Karpas-422 (cell line): ENCODE results near the gene RAB15. TPM values are rescaled to one million over a fixed set of nuclear protein-coding genes. Genes with fewer than 3 reads are reported as not detected.
A peak's percentile ranks its signal among the peaks of the same experiment; 100 is the strongest.
"Not testable (repeated sequence)": the region's sequence is repeated elsewhere in the genome, so short reads cannot be mapped to it uniquely, and the experiment has no call there.

Source experiments
- DNase-seq: peaks from one replicate; pipeline ENCODE4 v3.0.0-alpha.2; 2015
- H2AFZ ChIP-seq: fragments of 200-600 bp; sonication (generic); 2 replicates; pipeline ENCODE4 v1.6.1; 2014; ENCODE audit warnings: antibody characterized with exemption, low read length, mixed read lengths
- H3K27ac ChIP-seq: fragments of 200-600 bp; sonication (generic); 2 replicates; pipeline ENCODE4 v1.5.1; 2014; ENCODE audit warnings: mild to moderate bottlenecking, low read length, moderate library complexity
- H3K27me3 ChIP-seq: fragments of 200-600 bp; sonication (generic); 2 replicates; pipeline ENCODE4 v1.6.1; 2014; ENCODE audit warnings: low read length, mixed read lengths
- H3K36me3 ChIP-seq: fragments of 200-600 bp; sonication (generic); 2 replicates; pipeline ENCODE4 v1.6.1; 2014; ENCODE audit warnings: low read length, mixed read lengths; ENCODE audit not compliant: insufficient read depth
- H3K4me1 ChIP-seq: fragments of 200-600 bp; sonication (generic); 2 replicates; pipeline ENCODE4 v1.6.1; 2014; ENCODE audit warnings: mild to moderate bottlenecking, low read length, mixed read lengths
- H3K4me2 ChIP-seq: fragments of 200-600 bp; sonication (generic); 2 replicates; pipeline ENCODE4 v1.6.1; 2014; ENCODE audit warnings: low read length, low read depth, mild to moderate bottlenecking; ENCODE audit not compliant: poor library complexity, severe bottlenecking
- H3K4me3 ChIP-seq: fragments of 200-600 bp; sonication (generic); 2 replicates; pipeline ENCODE4 v1.5.1; 2014; ENCODE audit warnings: mild to moderate bottlenecking, antibody characterized with exemption, low read length, mixed read lengths
- H3K79me2 ChIP-seq: fragments of 200-600 bp; sonication (generic); 2 replicates; pipeline ENCODE4 v1.6.1; 2014; ENCODE audit warnings: mild to moderate bottlenecking, low read length, mixed read lengths
- H3K9ac ChIP-seq: fragments of 200-600 bp; sonication (generic); 2 replicates; pipeline ENCODE4 v1.6.0; 2014; ENCODE audit warnings: low read length
- H3K9me2 ChIP-seq: fragments of 200-600 bp; sonication (generic), shearing (Covaris generic); replicated peaks from 2 replicates; pipeline ENCODE4 v1.6.0; 2014; ENCODE audit warnings: mild to moderate bottlenecking, low read length, moderate library complexity; ENCODE audit not compliant: insufficient read depth
- H3K9me3 ChIP-seq: fragments of 300-700, 200-600 bp; sonication (generic); 2 replicates; pipeline ENCODE4 v1.6.1; 2014; ENCODE audit warnings: low read length, mixed read lengths
- H4K20me1 ChIP-seq: fragments of 200-600 bp; sonication (generic); 2 replicates; pipeline ENCODE4 v1.6.1; 2014; ENCODE audit warnings: mild to moderate bottlenecking, antibody characterized with exemption, low read length, low read depth; ENCODE audit not compliant: insufficient read depth
- total RNA-seq: library from RNA; depleted of rRNA; stranded (reverse); fragments of >200 nt; shearing (Covaris generic); gene quantifications from 2 replicates; pipeline ENCODE4 v1.2.3, GENCODE V29; 2014; ENCODE audit warnings: low replicate concordance

RAB15 gene
- total RNA-seq, 1 experiment from 2014 or later = 1.2 TPM

DNA sequence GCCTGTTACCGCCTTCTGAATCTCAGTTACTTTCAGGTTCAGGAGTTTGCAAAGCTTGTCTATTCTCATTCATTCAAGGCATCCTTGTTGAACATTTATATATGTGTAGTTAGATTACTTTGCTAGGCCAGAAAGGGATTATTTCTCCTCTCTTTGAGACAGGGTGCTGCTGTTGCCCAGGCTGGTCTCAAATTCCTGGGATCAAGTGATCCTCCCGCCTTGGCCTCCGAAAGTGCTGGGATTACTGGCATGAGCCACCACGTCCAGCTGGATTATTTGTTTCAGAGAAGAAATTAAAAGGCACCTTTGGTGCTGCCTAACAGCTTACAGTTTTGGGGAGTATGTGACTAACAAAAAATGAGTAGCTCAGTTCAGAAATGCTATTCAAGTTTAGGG, 57.1 kb downstream of the RAB15 start:
- H3K79me2 ChIP-seq = peaks cover 58% of the 10 kb centered on the region
- H3K4me2 ChIP-seq = peak overlapping the region; percentile 82
- no peak for DNase-seq
- H3K4me1 ChIP-seq = peaks cover 26% of the 10 kb centered on the region
- H3K36me3 ChIP-seq = peaks cover 19% of the 10 kb centered on the region; the same call in 1 of the 2 replicates
- H3K4me3 ChIP-seq = peak overlapping the region; percentile 87
- no peaks in the 10 kb centered on the region for H3K27me3 ChIP-seq
- peaks cover 11% of the 10 kb centered on the region for H4K20me1 ChIP-seq
- no peaks in the 10 kb centered on the region for H3K9me2 ChIP-seq
- H2AFZ ChIP-seq = no peak overlapping the region
- H3K9me3 ChIP-seq = no peaks in the 10 kb centered on the region
- H3K9ac ChIP-seq = peak overlapping the region; percentile 90
- peak overlapping the region; percentile 63 for H3K27ac ChIP-seq

DNA sequence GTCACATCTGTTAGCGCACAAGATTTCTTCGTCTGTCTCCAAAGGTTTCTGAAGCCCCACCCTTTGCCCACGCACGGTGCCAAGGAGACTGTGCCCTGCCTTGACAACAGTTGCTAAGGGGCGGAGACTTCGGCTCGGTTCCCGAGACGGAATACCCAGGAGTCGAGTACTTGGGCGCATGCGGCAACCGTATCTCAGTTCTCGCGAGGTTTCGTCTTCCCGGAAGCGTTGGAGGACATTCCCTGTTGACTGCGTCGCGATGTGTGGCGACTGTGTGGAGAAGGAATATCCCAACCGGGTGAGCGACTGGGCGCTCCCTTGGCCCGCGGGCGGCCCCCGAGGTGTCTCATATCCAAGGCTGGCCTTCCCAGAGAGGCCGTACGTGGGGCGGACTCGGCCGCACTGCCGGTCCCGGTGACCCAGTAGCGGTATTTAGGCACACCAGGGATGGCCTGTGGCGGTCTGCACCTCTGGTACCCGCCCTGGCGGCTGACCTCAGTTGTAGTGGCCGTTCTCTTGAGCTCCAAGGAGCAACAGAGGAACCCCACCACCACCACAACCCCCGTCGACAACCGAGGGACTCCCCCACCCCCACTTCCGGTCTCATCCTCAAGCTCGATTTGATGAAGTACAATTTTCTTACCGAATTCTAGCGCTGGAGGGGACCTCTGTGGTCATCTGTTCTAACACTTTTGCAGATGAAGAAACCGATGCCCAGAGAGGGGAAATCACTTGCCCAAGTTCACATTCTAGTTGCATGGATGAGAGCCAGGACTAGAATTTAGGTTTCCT, 57.7 kb downstream of the RAB15 start, which contains the start of gene CHURC1:
Gene CHURC1, plus strand, starts transcription at position 219 of the 792 bp plus-strand sequence. Its CDS starts 41 bp downstream, at position 260.
- no peaks in the 10 kb centered on the region for H3K27me3 ChIP-seq
- no peaks in the 10 kb centered on the region for H3K9me2 ChIP-seq
- H3K36me3 ChIP-seq = peaks cover 18% of the 10 kb centered on the region; the same call in 1 of the 2 replicates
- peak within 1 kb of the TSS; percentile 63 for H3K27ac ChIP-seq
- H3K4me3 ChIP-seq = peak within 1 kb of the TSS; percentile 87
- H3K9me3 ChIP-seq = no peaks in the 10 kb centered on the region
- peaks cover 11% of the 10 kb centered on the region; the same call in 1 of the 2 replicates for H4K20me1 ChIP-seq
- peak within 1 kb of the TSS; percentile 90 for H3K9ac ChIP-seq
- DNase-seq = peak; percentile 100
- H3K79me2 ChIP-seq = peaks cover 52% of the 10 kb centered on the region
- peak within 1 kb of the TSS; percentile 95 for H2AFZ ChIP-seq
- H3K4me1 ChIP-seq = peaks cover 26% of the 10 kb centered on the region
- H3K4me2 ChIP-seq = peak within 1 kb of the TSS; percentile 82

- Histone ChIP-seq H4K20me1 (peaks cover 11% of the 10 kb centered on the region; the same call in 1 of the 2 replicates), H3K36me3 (peaks cover 13% of the 10 kb centered on the region; the same call in 1 of the 2 replicates), H3K4me1 (peaks cover 26% of the 10 kb centered on the region), H3K79me2 (peaks cover 43% of the 10 kb centered on the region), H3K4me2 (peak overlapping the region; percentile 82), H3K4me3 (peak overlapping the region; percentile 87; the same call in 1 of the 2 replicates), H2AFZ (peak overlapping the region; percentile 95; the same call in 1 of the 2 replicates)
- H3K9me3 ChIP-seq, H3K27me3 ChIP-seq, DNase-seq, H3K9me2 ChIP-seq, H3K9ac ChIP-seq, H3K27ac ChIP-seq: not testable (repeated sequence)
These were observed 58.7 kb downstream of the RAB15 start for GRCh38 chr14:64913477-64913876.

- Histone ChIP-seq H3K4me2 (no peak overlapping the region), H3K9me3 (no peaks in the 10 kb centered on the region), H3K4me3 (no peak overlapping the region), H3K36me3 (peaks cover 8% of the 10 kb centered on the region; the same call in 1 of the 2 replicates), H3K79me2 (peaks cover 30% of the 10 kb centered on the region), H3K9me2 (no peaks in the 10 kb centered on the region), H3K27ac (no peak overlapping the region), H3K27me3 (no peaks in the 10 kb centered on the region), H3K4me1 (peaks cover 18% of the 10 kb centered on the region), H2AFZ (no peak overlapping the region), H3K9ac (no peak overlapping the region), H4K20me1 (peaks cover 11% of the 10 kb centered on the region; the same call in 1 of the 2 replicates)
- no peak for DNase-seq
These were observed 59.9 kb downstream of the RAB15 start for GRCh38 chr14:64912261-64912660.

GRCh38 chr14:64910847-64911495, 61.2 kb downstream of the RAB15 start:
- Histone ChIP-seq H3K27me3 (no peaks in the 10 kb centered on the region), H3K4me1 (peaks cover 14% of the 10 kb centered on the region), H2AFZ (no peak overlapping the region), H3K79me2 (peaks cover 17% of the 10 kb centered on the region), H3K4me3 (no peak overlapping the region), H4K20me1 (peaks cover 10% of the 10 kb centered on the region; the same call in 1 of the 2 replicates), H3K4me2 (no peak overlapping the region), H3K9me2 (no peaks in the 10 kb centered on the region), H3K27ac (no peak overlapping the region), H3K36me3 (peaks cover 5% of the 10 kb centered on the region; the same call in 1 of the 2 replicates), H3K9ac (no peak overlapping the region), H3K9me3 (no peaks in the 10 kb centered on the region)
- peak; percentile 54 for DNase-seq

DNA sequence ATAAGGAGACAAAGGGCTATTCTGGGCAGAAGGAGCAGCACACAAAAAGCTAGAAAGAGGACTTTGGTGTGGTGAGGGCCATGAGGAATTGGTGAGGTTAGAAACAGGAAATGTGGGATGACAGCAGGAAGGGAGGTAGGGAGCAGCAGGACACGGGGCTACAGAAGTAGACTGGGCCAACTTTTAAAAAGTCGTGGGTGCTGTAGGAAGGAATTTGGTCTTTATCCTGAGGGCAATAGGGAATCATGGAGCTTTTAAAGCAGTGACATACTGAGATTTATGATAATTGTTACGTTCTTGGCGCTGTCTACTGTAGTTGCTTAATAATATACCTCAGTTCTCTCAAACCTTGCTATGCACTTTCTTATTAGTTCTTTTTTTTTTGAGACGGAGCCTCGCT, 66.1 kb downstream of the RAB15 start:
- H3K79me2 ChIP-seq = no peaks in the 10 kb centered on the region
- H3K36me3 ChIP-seq = no peaks in the 10 kb centered on the region
- no peaks in the 10 kb centered on the region for H3K4me1 ChIP-seq
- no peak overlapping the region for H3K4me2 ChIP-seq
- H3K9me2 ChIP-seq = no peaks in the 10 kb centered on the region
- no peaks in the 10 kb centered on the region for H4K20me1 ChIP-seq
- no peak overlapping the region for H3K4me3 ChIP-seq
- no peak overlapping the region for H2AFZ ChIP-seq
- no peak overlapping the region for H3K9ac ChIP-seq
- no peaks in the 10 kb centered on the region for H3K27me3 ChIP-seq
- no peak overlapping the region for H3K27ac ChIP-seq
- no peak for DNase-seq
- H3K9me3 ChIP-seq = no peaks in the 10 kb centered on the region

- DNase-seq = no peak
- H2AFZ ChIP-seq = no peak overlapping the region
- H3K27me3 ChIP-seq = no peaks in the 10 kb centered on the region
- no peaks in the 10 kb centered on the region for H3K9me3 ChIP-seq
- no peaks in the 10 kb centered on the region for H3K36me3 ChIP-seq
- H3K9ac ChIP-seq = no peak overlapping the region
- H3K27ac ChIP-seq = no peak overlapping the region
- no peaks in the 10 kb centered on the region for H4K20me1 ChIP-seq
- H3K79me2 ChIP-seq = no peaks in the 10 kb centered on the region
- no peak overlapping the region for H3K4me2 ChIP-seq
- no peaks in the 10 kb centered on the region for H3K4me1 ChIP-seq
- H3K4me3 ChIP-seq = no peak overlapping the region
- H3K9me2 ChIP-seq = no peaks in the 10 kb centered on the region
These were observed 72.2 kb downstream of the RAB15 start for GRCh38 chr14:64899958-64900357.
